HG03060 (cell line): ENCODE results near the gene FRAT2.
"Not testable (repeated sequence)": the region's sequence is repeated elsewhere in the genome, so short reads cannot be mapped to it uniquely, and the experiment has no call there.

ENCODE experiments used
- ATAC-seq: cut with Tn5 transposase; IDR thresholded peaks from one replicate; pipeline ENCODE4 v1.9.1; 2021; ENCODE audit warnings: low read depth, moderate number of reproducible peaks; ENCODE audit not compliant: unreplicated experiment

The FRAT2 gene

GRCh38 chr10:97356918-97357317 lies 22.4 kb upstream of the FRAT2 start:
- ATAC-seq = no peak

GRCh38 chr10:97356318-97356914 lies 21.9 kb upstream of the FRAT2 start:
- no peak for ATAC-seq

GRCh38 chr10:97355571-97355975 lies 21.0 kb upstream of the FRAT2 start:
- no peak for ATAC-seq

- no peak for ATAC-seq
Observed at GRCh38 chr10:97353945-97354344, 19.4 kb upstream of the FRAT2 start.

- ATAC-seq = no peak
Observed at GRCh38 chr10:97349752-97350513, 15.4 kb upstream of the FRAT2 start.

- no peak for ATAC-seq
Observed at GRCh38 chr10:97347317-97347716, 12.8 kb upstream of the FRAT2 start.

GRCh38 chr10:97343664-97344063 lies 9.1 kb upstream of the FRAT2 start:
- ATAC-seq = not testable (repeated sequence)

- no peak for ATAC-seq
Observed at GRCh38 chr10:97341416-97341815, 6.9 kb upstream of the FRAT2 start.

- ATAC-seq = no peak
Observed at GRCh38 chr10:97338041-97338440, 3.5 kb upstream of the FRAT2 start.

- ATAC-seq = no peak
Observed at GRCh38 chr10:97336942-97337831, 2.7 kb upstream of the FRAT2 start.

- no peak for ATAC-seq
Observed at GRCh38 chr10:97336446-97336845, 1.9 kb upstream of the FRAT2 start.

GRCh38 chr10:97336006-97336405 lies 1.5 kb upstream of the FRAT2 start:
- no peak for ATAC-seq

- no peak for ATAC-seq
Observed at GRCh38 chr10:97335188-97335619, 675 bp upstream of the FRAT2 start.

- ATAC-seq = peak; percentile 14
Observed at GRCh38 chr10:97333601-97334369, 744 bp downstream of the FRAT2 start.

GRCh38 chr10:97333351-97333600 lies 1.3 kb downstream of the FRAT2 start:
- no peak for ATAC-seq

- no peak for ATAC-seq
Observed at GRCh38 chr10:97332591-97333350, 1.8 kb downstream of the FRAT2 start.

- ATAC-seq = no peak
Observed at GRCh38 chr10:97331153-97331703, 3.3 kb downstream of the FRAT2 start.

- no peak for ATAC-seq
Observed at GRCh38 chr10:97329766-97330165, 4.8 kb downstream of the FRAT2 start.

- no peak for ATAC-seq
Observed at GRCh38 chr10:97328646-97329453, 5.7 kb downstream of the FRAT2 start.
